GM12874 (cell line): ENCODE results near the gene ITIH1.

Source experiments
- TF ChIP-seq, protein P1 (sequence below): IDR thresholded peaks from 2 replicates; pipeline ENCODE4 v1.5.1; 2011; ENCODE audit warnings: low read depth, mild to moderate bottlenecking, control low read depth, low read length, moderate library complexity; ENCODE audit not compliant: insufficient read depth

ITIH1 gene

DNA sequence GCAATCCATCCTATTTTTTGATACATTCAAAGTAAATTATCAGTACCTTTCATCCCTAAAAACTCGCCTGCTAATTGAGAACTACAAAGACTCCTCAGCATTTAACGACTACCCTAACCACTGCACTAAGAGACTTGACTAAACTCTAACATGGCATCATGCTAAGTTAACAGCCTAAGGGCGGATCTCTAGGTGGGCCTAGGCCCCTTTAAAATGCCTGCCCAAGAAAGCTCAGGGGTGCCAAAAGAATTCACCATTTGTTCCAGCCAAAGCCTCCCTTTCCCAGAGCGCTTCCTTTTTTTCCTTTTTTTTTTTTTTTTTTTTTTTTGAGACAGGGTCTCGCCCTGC, 6.1 kb upstream of the ITIH1 start:
- TF ChIP-seq, protein P1, sequence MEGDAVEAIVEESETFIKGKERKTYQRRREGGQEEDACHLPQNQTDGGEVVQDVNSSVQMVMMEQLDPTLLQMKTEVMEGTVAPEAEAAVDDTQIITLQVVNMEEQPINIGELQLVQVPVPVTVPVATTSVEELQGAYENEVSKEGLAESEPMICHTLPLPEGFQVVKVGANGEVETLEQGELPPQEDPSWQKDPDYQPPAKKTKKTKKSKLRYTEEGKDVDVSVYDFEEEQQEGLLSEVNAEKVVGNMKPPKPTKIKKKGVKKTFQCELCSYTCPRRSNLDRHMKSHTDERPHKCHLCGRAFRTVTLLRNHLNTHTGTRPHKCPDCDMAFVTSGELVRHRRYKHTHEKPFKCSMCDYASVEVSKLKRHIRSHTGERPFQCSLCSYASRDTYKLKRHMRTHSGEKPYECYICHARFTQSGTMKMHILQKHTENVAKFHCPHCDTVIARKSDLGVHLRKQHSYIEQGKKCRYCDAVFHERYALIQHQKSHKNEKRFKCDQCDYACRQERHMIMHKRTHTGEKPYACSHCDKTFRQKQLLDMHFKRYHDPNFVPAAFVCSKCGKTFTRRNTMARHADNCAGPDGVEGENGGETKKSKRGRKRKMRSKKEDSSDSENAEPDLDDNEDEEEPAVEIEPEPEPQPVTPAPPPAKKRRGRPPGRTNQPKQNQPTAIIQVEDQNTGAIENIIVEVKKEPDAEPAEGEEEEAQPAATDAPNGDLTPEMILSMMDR: no peak

DNA sequence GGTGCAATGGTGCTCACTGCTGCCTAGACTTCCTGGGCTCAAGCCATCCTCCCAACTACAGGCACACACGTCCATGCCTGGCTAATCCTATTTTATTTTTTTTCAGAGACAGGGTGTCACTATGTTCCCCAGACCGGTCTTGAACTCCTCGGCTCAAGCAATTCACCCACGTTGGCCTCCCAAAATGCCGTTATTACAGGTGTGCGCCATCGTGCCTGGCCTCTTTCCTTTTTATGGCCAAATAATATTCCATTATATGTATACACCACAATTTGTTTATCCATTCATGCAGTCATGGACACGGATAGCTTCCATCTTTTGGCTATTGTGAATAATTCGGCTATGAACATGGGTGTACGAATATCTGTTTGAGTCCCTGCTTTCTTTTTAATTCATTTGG, 5.7 kb upstream of the ITIH1 start:
- TF ChIP-seq, protein P1: no peak

DNA sequence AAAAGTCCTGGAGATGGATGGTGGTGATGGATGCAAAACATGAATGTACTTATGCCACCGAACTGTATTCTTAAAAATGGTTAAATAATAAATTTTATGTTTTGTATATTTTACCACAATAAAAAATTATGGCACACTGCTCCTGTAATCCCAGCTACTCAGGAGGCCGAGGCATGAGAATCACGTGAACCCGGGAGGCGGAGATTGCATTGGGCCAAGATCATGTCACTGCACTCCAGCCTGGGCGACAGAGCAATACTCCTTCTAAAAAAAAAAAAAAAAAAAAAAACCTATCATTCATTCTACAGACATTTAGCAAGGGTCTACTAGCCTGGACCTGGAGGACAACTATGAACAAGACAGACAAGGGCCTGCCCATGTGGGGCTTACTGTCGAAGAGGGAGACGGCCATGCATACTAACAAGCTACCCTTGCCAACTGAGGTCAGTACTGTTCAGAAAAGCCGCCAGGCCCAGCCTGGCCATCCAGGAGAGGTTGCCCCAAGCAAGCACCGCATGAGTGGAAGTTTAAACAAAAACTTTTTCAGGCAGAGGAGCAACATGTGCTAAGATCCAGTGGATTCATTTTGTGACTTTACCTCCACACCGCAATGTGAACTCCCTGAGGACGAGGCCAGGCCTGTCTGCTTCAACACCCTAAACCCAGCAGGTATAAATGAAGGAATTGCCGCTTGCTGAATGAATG, 3.9 kb upstream of the ITIH1 start:
- TF ChIP-seq, protein P1: no peak

DNA sequence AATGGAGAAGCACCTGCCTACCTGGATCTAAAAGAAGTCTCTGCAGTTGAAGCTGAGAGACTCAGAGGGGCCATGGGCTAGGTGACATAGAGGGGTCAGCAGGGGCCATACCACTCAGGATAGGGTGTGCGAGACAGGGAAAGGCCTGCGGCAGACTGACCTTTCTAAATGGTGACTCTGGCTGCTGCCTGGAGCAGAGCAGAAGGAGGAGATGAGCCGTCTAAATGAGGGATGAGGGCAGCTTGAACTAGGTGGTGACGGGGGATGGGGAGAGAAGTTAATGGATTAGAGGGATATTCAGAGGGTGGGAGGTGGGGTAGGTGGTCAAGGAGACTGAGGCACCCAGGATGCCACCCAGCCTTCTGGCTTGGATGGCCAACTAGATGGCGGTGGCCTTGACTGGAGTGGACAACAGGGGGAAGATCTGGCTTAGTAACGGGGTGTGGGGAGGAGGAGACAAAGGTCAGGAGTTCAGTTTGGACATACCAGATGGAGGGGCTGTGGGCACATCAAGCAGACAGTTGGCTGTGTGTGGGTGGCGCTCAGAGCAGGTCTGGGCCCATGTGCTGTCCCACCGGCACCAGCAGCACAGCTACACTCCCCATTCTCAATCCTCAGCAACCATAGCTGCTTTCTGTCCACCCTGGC, 3.2 kb upstream of the ITIH1 start:
- TF ChIP-seq, protein P1: no peak

DNA sequence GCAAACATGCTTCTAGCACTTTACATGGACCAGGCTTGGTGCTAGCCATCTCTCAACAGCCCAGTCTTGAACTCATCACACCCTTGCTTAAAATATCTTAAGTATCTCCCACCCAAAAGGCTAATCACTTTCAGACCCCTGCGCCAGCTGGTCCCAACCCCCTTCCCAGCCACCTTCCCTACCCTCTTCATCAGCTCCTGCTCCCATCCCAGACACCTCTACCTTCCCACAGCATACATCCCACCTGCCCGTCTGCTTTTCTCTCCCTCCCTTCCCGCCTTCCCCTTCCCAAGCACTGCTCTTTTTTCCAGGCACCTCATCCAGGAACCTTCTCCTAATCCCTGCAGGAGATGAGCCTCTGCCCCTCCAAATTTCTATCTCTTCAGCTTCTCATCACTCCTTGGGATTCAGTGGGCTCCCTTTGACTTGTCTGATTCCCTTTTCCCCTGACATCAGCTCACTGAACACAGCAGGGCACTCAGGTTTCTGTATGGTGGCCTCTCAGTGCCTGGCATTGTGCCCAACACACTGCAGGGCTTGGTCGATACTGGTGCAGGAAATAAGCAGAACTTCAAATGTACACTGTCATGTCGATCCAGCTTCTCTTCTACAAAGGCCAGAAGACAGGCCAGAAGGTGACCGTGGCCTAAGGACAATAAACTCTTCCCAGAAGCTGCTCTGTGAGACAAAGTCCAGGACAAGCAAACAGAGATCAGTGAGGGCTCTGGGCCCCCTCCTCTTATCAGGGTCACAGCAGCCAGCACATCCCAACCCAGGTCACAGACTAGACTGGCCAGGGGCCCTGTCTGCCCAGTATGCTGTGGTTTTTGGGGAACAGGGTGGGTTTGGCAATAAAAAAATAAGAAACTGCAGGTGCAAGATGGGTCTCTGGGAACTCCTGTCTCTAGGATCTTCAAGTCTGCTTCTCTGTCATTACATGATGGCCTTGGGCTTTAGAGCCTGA, 2.2 kb upstream of the ITIH1 start:
- TF ChIP-seq, protein P1: no peak

DNA sequence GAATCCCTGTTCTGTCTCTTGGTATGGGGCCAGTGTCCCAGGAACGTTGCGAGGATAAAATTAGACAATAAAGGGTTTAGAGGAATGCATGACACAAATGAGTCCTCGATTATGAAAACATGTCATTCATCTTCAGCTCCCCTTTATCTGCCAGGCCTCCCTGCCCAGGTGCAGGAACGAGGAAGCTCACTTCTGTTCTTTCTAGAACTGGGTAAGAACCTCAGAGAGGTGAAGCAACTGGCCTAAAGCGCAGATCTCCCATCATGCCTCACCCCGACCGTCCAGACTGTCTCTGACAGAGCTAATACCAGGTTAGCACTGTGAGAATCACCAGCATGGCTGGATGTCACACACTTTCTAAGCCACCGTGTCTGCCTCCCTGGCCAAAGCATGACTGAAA, 1.5 kb upstream of the ITIH1 start:
- TF ChIP-seq, protein P1: no peak
